ENCODE measurements around the gene SNX14. TPM values are rescaled to one million over a fixed set of nuclear protein-coding genes. Genes with fewer than 3 reads are reported as not detected.

The SNX14 gene
- total and polyA plus RNA-seq, 10 of the 15 experiments (the other 5 are each of a cell fraction or from before 2014, with no cell fraction given), result 34.2 to 122 (median 51.0) TPM

- TF ChIP-seq NFIC (IDR thresholded peaks at IDR 0.05; ENCODE audit: low read depth, low read length) (no peak), MXI1 (IDR thresholded peaks at IDR 0.05; ENCODE audit: low read depth, low read length) (peak; percentile 91), USF2 (IDR thresholded peaks at IDR 0.05; ENCODE audit: borderline replicate concordance, low read depth, low read length) (no peak; the same call in 1 of the 2 replicates), STAT1 (conservative IDR thresholded peaks at IDR 0.05) (no peak), SKIL (IDR thresholded peaks at IDR 0.05; ENCODE audit: low read depth, poor library complexity, severe bottlenecking) (no peak), IRF3 (IDR thresholded peaks at IDR 0.05) (no peak), RFX5 (IDR thresholded peaks at IDR 0.05; ENCODE audit: low read depth, low read length) (no peak), TBL1XR1 (IDR thresholded peaks at IDR 0.05; ENCODE audit: low read depth, low read length) (no peak), ZZZ3 (IDR thresholded peaks at IDR 0.05; ENCODE audit: control insufficient read depth, insufficient read length, low read depth) (no peak), CEBPZ (IDR thresholded peaks at IDR 0.05; ENCODE audit: low read depth, low read length) (no peak), SMAD5 (IDR thresholded peaks at IDR 0.05; ENCODE audit: low read depth) (no peak), CTCF (IDR thresholded peaks at IDR 0.05 in 2 of 3, conservative IDR thresholded peaks at IDR 0.05 in 1 of 3; ENCODE audit: control insufficient read depth in 2 of 3, extremely low read depth in 1 of 3, insufficient read depth in 1 of 3, low read depth in 3 of 3, low read length in 3 of 3) (no peak), ELK1 (IDR thresholded peaks at IDR 0.05; ENCODE audit: low read depth, low read length) (no peak), SIX5 (IDR thresholded peaks at IDR 0.05; ENCODE audit: low read depth, low read length, severe bottlenecking) (no peak), IKZF2 (IDR thresholded peaks at IDR 0.05) (no peak), SIN3A (IDR thresholded peaks at IDR 0.05; ENCODE audit: low read depth, low read length) (peak; percentile 25)
Observed at GRCh38 chr6:85641897-85642773, 48.5 kb upstream of the SNX14 start (continued).
